GM23338 (cell line): ENCODE data around the gene DDX27.

ENCODE experiments used
- CREB1 ChIP-seq: fragments of 250-450 bp; sonication (Bioruptor Pico); IDR thresholded peaks from 2 replicates; pipeline ENCODE4 v1.5.0; 2020; ENCODE audit warnings: low read depth, mild to moderate bottlenecking, moderate library complexity
- EZH2 ChIP-seq: fragments of 200-600 bp; sonication (generic); IDR thresholded peaks from one replicate; pipeline ENCODE4 v1.8.0; 2017; ENCODE audit warnings: antibody characterized with exemption, mild to moderate bottlenecking, low read depth; ENCODE audit not compliant: unreplicated experiment
- EZH2phosphoT487 ChIP-seq: fragments of 200-600 bp; sonication (generic); IDR thresholded peaks from one replicate; pipeline ENCODE4 v1.8.1; 2018; ENCODE audit warnings: antibody characterized with exemption; ENCODE audit not compliant: unreplicated experiment
- POLR2AphosphoS5 ChIP-seq: IDR thresholded peaks from 2 replicates; pipeline ENCODE4 v1.6.1; 2016; ENCODE audit warnings: antibody characterized with exemption, low read depth
- ZNF331 ChIP-seq: fragments of 250-450 bp; sonication (Bioruptor Pico); IDR thresholded peaks from 2 replicates; pipeline ENCODE4 v1.5.0; 2020; ENCODE audit warnings: low read depth, mild to moderate bottlenecking, moderate library complexity
- TF ChIP-seq, protein P1 (sequence below), 2 experiments: fragments of 200-600 bp in 1 of 2; sonication (generic) in 1 of 2; conservative IDR thresholded peaks; 2 replicates each; pipeline versions ENCODE4 v1.5.1 to v1.6.1; 2016 to 2017; ENCODE audit warnings: antibody characterized with exemption in 2 of 2, low read depth in 2 of 2, mild to moderate bottlenecking in 2 of 2, moderate library complexity in 1 of 2

DNA sequence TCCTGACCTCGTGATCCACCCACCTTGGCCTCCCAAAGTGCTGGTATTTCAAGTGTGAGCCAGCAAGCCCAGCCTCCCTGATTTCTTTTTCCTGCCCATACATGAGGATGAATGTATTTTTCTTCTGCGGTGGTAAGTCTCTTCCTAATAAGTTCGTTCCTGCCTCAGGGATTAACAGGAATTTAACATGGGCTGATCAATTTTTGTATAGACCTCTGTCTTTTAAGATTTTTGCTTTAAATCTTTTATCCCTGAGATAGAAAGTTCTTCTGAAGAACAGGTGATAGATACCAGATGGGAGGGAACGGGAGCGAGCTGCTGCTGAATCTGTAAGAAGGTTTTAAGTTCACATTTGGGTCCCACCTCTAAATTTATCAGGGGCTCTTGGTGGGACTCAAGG lies 65.6 kb downstream of the DDX27 start:
- TF ChIP-seq, protein P1, sequence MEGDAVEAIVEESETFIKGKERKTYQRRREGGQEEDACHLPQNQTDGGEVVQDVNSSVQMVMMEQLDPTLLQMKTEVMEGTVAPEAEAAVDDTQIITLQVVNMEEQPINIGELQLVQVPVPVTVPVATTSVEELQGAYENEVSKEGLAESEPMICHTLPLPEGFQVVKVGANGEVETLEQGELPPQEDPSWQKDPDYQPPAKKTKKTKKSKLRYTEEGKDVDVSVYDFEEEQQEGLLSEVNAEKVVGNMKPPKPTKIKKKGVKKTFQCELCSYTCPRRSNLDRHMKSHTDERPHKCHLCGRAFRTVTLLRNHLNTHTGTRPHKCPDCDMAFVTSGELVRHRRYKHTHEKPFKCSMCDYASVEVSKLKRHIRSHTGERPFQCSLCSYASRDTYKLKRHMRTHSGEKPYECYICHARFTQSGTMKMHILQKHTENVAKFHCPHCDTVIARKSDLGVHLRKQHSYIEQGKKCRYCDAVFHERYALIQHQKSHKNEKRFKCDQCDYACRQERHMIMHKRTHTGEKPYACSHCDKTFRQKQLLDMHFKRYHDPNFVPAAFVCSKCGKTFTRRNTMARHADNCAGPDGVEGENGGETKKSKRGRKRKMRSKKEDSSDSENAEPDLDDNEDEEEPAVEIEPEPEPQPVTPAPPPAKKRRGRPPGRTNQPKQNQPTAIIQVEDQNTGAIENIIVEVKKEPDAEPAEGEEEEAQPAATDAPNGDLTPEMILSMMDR (conservative IDR thresholded peaks at IDR 0.05; ENCODE audit: low read depth in 2 of 2), result no peak
- TF ChIP-seq EZH2 (no peak), CREB1 (CRISPR knock-in tag) (no peak), POLR2AphosphoS5 (no peak), ZNF331 (CRISPR knock-in tag) (no peak), EZH2phosphoT487 (no peak)
